Suppressor macrophage treated with lipopolysaccharide for 1 hour (primary cell): ENCODE data around the gene SOHLH1.

Experiments used
- DNase-seq, 3 donors: peaks; one replicate each; pipeline ENCODE4 v3.0.0-alpha.2; 2020 to 2022

Gene SOHLH1

GRCh38 chr9:135699440-135699839 is at the start of gene SOHLH1:
Gene SOHLH1, minus strand, starts transcription at chr9:135699481. Its CDS starts 14 bp downstream, at chr9:135699467.
- no peak for DNase-seq

- no peak for DNase-seq
These were observed 49.4 kb upstream of the SOHLH1 start for GRCh38 chr9:135748676-135749075.

GRCh38 chr9:135747311-135747710 is 48.0 kb upstream of the SOHLH1 start:
- no peak for DNase-seq

- no peak for DNase-seq
These were observed 47.3 kb upstream of the SOHLH1 start for GRCh38 chr9:135746565-135746964.

- no peak for DNase-seq
These were observed 46.5 kb upstream of the SOHLH1 start for GRCh38 chr9:135745686-135746324.

- no peak for DNase-seq
These were observed 45.9 kb upstream of the SOHLH1 start for GRCh38 chr9:135745189-135745588.

- DNase-seq, result no peak
These were observed 45.2 kb upstream of the SOHLH1 start for GRCh38 chr9:135744333-135745070.

- no peak for DNase-seq
These were observed 44.5 kb upstream of the SOHLH1 start for GRCh38 chr9:135743546-135744332.

GRCh38 chr9:135743021-135743420 is 43.7 kb upstream of the SOHLH1 start:
- DNase-seq, result no peak

GRCh38 chr9:135741276-135742219 is 42.3 kb upstream of the SOHLH1 start:
- no peak for DNase-seq

- DNase-seq, result no peak
These were observed 40.3 kb upstream of the SOHLH1 start for GRCh38 chr9:135739271-135740220.

- DNase-seq, result no peak
These were observed 38.7 kb upstream of the SOHLH1 start for GRCh38 chr9:135737840-135738521.

GRCh38 chr9:135736979-135737839 is 37.9 kb upstream of the SOHLH1 start:
- no peak for DNase-seq

- DNase-seq, result no peak
These were observed 37.1 kb upstream of the SOHLH1 start for GRCh38 chr9:135736272-135736978.

GRCh38 chr9:135734616-135735144 is 35.4 kb upstream of the SOHLH1 start:
- DNase-seq, result no peak

- DNase-seq, result no peak
These were observed 33.4 kb upstream of the SOHLH1 start for GRCh38 chr9:135732569-135733257.

GRCh38 chr9:135731454-135731853 is 32.2 kb upstream of the SOHLH1 start:
- no peak for DNase-seq

- no peak for DNase-seq
These were observed 30.2 kb upstream of the SOHLH1 start for GRCh38 chr9:135729480-135729879.
